ENCODE data around the gene PTCH2. TPM values are rescaled to one million over a fixed set of nuclear protein-coding genes. Genes with fewer than 3 reads are reported as not detected.
"Not testable (repeated sequence)": the region's sequence is repeated elsewhere in the genome, so short reads cannot be mapped to it uniquely, and the experiment has no call there.

The PTCH2 gene
- total RNA-seq, 4 donors from 2014 or later, result 6.6 to 13.4 (median 9.9) TPM

GRCh38 chr1:44846985-44847384, 3.9 kb upstream of the PTCH2 start:
- no peak for TF ChIP-seq CTCF (IDR thresholded peaks at IDR 0.05)
- no peak for TF ChIP-seq POLR2A (IDR thresholded peaks at IDR 0.05)
- TF ChIP-seq EP300 (IDR thresholded peaks at IDR 0.05), result no peak

GRCh38 chr1:44842486-44842861, 579 bp downstream of the PTCH2 start:
- Histone ChIP-seq H3K4me3 (peak overlapping the region; percentile 41 to 66 (median 60)), H3K27me3 (no peaks in the 10 kb centered on the region), H3K27ac (peak overlapping the region; percentile 44 to 87 (median 86)), H3K4me1 (peaks cover 0 to 40% (median 4%) of the 10 kb centered on the region in 4 donors), H3K9me3 (no peaks in the 10 kb centered on the region), H3K36me3 (no peaks in the 10 kb centered on the region)
- DNase-seq (ENCODE audit: low spot score in 2 of 2), result no peak
- no peak for TF ChIP-seq POLR2A (IDR thresholded peaks at IDR 0.05)
- TF ChIP-seq EP300 (IDR thresholded peaks at IDR 0.05), result no peak
- no peak for TF ChIP-seq CTCF (IDR thresholded peaks at IDR 0.05)
- 46 to 61% methylated on average over 9 to 16 of the region's 16 CpGs for WGBS, 2 donors

More at GRCh38 chr1:44846985-44847384, 3.9 kb upstream of the PTCH2 start:
- Histone ChIP-seq H3K27ac (no peak overlapping the region), H3K9me3 (no peaks in the 10 kb centered on the region), H3K4me3 (no peak overlapping the region), H3K27me3 (no peaks in the 10 kb centered on the region), H3K36me3 (peaks cover 0 to 10% (median 0%) of the 10 kb centered on the region in 3 donors), H3K4me1 (peaks cover 0 to 47% (median 17%) of the 10 kb centered on the region in 4 donors)
- DNase-seq (ENCODE audit: low spot score in 2 of 2), result no peak
- 59 to 62% methylated on average over 1 of the region's 1 CpG for WGBS, 2 donors

GRCh38 chr1:44839576-44839975, 3.5 kb downstream of the PTCH2 start:
- DNase-seq (ENCODE audit: low spot score in 2 of 2), result no peak
- TF ChIP-seq CTCF (IDR thresholded peaks at IDR 0.05) (no peak), POLR2A (IDR thresholded peaks at IDR 0.05) (no peak), EP300 (IDR thresholded peaks at IDR 0.05) (no peak)
- 42 to 52% methylated on average over 4 of the region's 4 CpGs for WGBS, 2 donors
- Histone ChIP-seq H3K9me3 (no peaks in the 10 kb centered on the region), H3K36me3 (no peaks in the 10 kb centered on the region), H3K4me3 (no peak overlapping the region), H3K27ac (peak overlapping the region in 2 of 4 donors; percentile 63 to 80), H3K27me3 (no peaks in the 10 kb centered on the region), H3K4me1 (peaks cover 0 to 58% (median 4%) of the 10 kb centered on the region in 4 donors)

- not testable (repeated sequence) for H3K36me3 ChIP-seq; H3K27me3 ChIP-seq; H3K4me3 ChIP-seq; H3K9me3 ChIP-seq; DNase-seq (ENCODE audit: low spot score in 2 of 2)
- H3K27ac ChIP-seq, result peak overlapping the region in 3 of 4 donors; percentile 6 to 80 (median 15)
- H3K4me1 ChIP-seq, result peaks cover 0 to 63% (median 4%) of the 10 kb centered on the region in 4 donors
- WGBS, 2 donors, result 73 to 85% methylated on average over 11 of the region's 11 CpGs
These were observed 4.8 kb downstream of the PTCH2 start for GRCh38 chr1:44838294-44838693.

- H3K27ac ChIP-seq, result peak overlapping the region in 3 of 4 donors; percentile 2 to 62 (median 38)
- H3K36me3 ChIP-seq, result no peaks in the 10 kb centered on the region
- H3K4me3 ChIP-seq, result no peak overlapping the region
- peak in 1 of 2 donors; percentile 52 for TF ChIP-seq EP300 (IDR thresholded peaks at IDR 0.05)
- no peak for TF ChIP-seq POLR2A (IDR thresholded peaks at IDR 0.05)
- peak; percentile 79 to 91 (median 83) for TF ChIP-seq CTCF (IDR thresholded peaks at IDR 0.05)
- DNase-seq (ENCODE audit: low spot score in 2 of 2), result peak; percentile 85 to 96
- WGBS, 2 donors, result 55 to 60% methylated on average over 23 of the region's 23 CpGs
- H3K4me1 ChIP-seq, result peaks cover 0 to 65% (median 0%) of the 10 kb centered on the region in 4 donors
- H3K27me3 ChIP-seq, result no peaks in the 10 kb centered on the region
- H3K9me3 ChIP-seq, result no peaks in the 10 kb centered on the region
These were observed 7.0 kb downstream of the PTCH2 start for GRCh38 chr1:44835738-44836675.

All from tibial nerve (tissue), 4 donors.